GF-D8 (cell line): ENCODE measurements around the gene PLXNA4.
A peak's percentile ranks its signal among the peaks of the same experiment; 100 is the strongest.

Source experiments
- DNase-seq: peaks from one replicate; lab custom pipeline; 2025; lab: John Stamatoyannopoulos, UW

PLXNA4 gene

GRCh38 chr7:132436121-132436520, 140.1 kb downstream of the PLXNA4 start:
- no peak for DNase-seq

- DNase-seq: no peak
Measured at GRCh38 chr7:132435016-132435990, 141.0 kb downstream of the PLXNA4 start.

GRCh38 chr7:132434041-132434440, 142.2 kb downstream of the PLXNA4 start:
- no peak for DNase-seq

- DNase-seq: peak; percentile 82
Measured at GRCh38 chr7:132433301-132433700, 143.0 kb downstream of the PLXNA4 start.

DNA sequence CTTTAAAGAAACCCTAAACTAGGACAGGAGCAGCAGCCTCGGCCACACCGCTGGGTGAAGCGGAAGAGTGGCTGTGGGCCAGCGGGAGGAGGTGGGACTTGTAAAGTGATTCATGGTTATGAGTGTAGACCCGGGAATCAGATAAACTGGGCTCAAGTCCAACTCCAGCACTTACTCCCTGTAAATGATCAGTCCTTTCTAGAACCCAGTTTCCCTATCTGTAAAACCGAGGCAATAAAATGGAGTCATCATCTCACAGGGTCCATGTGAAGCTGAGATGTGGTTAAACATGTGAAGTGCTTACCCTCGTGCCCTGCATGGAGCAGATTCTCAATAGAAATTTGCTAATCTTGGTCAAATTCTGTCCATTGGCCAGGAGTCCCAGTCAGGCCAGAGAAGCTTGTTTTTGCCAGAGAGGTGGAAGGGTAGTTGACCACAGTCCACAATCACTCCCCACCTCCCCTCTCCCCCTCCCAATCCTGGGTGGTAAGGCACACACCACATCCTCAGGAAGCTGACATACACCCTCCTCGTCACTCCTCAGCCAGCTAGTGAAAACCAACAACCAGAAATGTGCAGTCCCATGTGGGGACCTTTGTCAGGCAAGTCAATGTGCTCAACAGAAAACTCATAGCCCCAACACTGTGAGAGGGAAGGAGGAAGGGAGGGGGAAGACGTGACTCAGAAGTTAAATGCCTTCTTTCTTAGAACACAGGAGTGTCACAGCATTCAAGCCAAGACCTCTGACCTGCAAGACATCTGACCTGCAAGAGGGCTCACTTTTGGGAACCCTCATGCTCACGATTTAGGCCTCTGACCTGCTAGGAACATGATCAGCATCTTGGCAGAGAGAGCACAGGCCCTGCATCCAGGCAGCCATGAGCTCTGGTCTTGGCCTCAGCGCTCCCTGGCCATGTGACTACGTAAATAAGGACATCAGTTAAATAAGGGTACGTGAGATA, 145.1 kb downstream of the PLXNA4 start:
- DNase-seq: peak; percentile 69

DNA sequence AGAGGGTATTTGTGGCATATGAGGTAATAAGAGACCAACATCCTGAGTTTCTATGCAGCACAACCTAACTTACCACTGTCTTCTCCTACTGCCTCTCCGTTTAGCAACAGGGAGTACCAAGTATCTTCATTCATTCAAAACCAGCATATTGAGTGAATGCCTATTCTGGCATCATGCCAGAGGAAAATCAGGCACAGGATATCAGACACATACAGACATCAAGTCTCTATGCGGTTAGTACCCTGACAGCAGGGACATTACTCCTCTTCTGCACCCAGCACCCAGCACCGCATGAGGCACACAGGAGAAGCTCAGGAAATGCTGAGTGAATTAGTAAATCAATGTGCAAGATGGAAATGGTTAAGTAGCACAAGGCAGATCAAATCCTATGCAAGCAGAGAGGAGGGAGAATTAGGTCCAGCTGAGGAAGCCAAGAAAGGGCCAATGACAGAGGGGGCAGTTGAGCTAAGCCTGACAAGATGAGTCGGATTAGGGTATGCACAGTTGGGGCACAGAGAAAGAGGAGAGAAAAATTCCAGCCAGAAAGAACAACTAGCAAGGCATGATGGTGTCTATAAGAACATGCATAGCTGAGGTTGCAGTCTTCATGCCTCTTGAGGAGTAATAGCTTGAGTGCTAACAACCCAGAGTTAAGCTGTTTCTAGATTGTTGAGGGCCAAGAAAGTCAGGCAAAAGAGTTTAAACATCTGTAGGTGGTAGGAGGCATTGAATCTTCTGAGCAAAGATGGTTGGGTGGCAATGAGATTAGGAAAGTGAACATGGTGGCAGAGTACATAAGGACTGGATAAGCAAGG, 146.0 kb downstream of the PLXNA4 start:
- DNase-seq: no peak

GRCh38 chr7:132429181-132429580, 147.1 kb downstream of the PLXNA4 start:
- no peak for DNase-seq

- no peak for DNase-seq
Measured at GRCh38 chr7:132428247-132428919, 147.9 kb downstream of the PLXNA4 start.

DNA sequence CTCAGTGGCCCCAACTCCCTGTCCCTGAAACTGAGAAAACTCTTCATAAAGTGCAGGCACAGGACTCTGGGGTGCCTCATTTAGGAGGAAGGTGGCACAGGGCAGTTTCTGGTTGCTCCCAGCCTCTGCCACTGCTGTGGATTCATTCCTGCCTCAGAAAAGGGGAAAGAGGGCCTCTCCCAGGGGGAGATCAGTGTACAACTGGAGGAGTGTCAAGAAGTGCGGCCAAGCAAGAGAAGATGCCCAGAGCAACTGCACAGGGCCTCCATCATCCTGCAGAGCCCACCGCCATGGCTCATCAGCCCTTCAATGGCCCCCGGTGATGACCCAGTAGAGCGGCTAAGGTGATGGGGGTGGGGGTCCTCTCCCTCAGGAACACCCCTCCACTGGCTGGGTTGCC, 150.3 kb downstream of the PLXNA4 start:
- DNase-seq: no peak

DNA sequence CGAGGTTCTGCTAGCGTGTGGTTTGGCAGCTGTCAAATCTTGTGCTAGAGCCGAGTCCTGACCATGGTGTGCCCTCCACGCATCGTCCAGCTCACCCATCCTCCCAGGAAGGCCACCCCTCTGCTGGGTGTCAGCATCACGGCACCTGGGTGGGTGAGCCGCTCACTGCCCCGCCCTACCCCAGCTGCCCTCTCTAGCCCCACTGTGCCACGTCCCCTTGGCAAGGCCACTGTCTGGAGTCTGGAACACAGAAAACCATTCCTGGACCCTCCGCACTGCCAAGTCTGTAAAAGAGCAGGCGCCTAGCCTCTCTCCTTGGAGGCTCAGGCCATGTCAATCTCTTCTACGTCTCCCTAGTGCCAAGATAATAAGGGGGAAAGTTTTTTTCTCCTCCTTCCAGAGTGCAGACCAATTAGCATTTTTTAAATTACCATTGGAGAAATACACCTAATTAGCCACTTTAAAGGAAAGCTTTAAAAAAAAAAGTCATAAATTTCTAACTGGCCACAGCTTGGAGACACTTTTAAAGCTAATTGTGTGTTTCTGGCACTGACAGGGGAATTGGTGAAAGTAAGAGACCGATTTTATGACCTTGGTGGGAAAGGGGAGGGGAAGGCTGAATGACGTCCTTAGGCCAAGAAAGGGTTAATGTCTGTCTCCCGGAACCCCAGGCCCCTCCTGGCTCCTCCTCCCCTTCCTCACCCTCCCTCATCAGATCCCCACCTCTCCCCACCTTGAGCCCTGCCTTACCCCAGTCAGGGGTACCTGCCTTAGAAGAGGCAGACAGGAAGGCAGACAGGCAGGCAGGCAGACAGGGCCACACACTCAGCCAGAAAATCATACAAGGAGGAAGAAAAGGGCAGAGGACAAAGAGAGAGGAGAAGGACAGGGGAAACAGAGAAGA, 151.2 kb downstream of the PLXNA4 start:
- DNase-seq: no peak

DNA sequence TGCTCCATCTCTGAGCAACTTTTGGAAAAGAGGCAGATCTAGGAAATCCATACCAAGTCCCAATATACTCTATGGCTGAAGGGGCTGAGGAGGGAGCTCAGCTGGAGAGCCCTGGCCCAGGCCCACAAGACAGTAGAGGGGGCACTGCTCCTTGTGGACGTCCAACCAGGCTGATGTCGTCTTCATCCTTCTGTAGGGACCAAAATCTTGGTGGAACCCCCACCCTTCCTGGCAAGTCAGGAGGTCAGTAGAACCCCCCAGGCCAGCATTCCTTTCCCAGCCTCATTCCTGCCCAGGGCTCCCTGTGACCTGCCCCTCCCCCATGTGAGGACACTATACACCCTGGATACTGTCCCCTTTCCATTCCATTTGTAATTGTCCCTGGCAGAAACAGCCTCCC, 152.0 kb downstream of the PLXNA4 start:
- no peak for DNase-seq

GRCh38 chr7:132423594-132424200, 152.6 kb downstream of the PLXNA4 start:
- DNase-seq: no peak

DNA sequence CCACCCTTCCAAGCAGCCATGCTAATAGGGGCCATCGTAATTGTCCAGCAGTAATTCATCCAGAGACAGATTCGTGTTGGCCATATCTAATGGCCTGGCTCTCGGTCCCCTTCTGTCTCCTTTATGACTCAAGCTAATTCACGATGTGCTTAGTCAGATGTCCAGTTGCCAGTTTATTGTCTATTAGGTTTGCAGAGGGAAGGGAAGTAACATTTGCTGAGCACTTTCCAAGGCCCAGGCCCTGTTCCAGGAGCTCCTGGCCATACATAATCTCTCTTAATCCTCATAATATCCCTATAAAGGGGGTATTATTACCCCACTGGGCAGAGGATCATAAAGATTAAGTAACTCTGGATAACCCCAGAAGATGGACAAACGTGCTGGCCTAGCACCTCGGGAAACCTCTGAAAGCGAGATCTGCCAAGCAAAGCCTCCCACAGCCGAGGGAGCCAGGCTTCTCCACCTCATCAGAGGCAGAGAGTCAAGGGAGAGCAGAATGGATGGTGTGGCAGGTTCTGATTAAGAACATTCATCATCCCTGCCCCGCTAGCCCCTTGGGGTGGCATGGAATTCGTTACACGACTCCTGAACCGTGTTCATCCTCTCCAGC, 153.7 kb downstream of the PLXNA4 start:
- no peak for DNase-seq

- no peak for DNase-seq
Measured at GRCh38 chr7:132420527-132420926, 155.7 kb downstream of the PLXNA4 start.

DNA sequence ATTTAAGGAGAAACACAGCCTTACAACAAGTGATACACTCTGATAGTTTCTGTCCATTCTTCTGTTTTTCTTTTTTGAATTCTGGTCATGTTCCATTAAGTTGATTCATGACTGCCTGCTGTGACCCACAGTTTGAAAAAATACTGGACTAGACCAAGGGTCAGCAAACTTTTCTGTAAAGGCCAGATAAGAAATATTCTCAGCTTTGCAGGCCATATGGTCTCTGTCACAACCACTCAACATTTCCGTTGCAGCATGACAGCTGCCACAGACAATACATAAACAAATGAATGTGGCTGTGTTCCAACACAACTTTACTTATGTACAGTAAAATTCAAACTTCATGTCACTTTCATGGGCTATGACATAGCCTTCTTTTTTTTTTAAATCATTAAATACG, 156.7 kb downstream of the PLXNA4 start:
- no peak for DNase-seq

- no peak for DNase-seq
Measured at GRCh38 chr7:132418840-132419239, 157.4 kb downstream of the PLXNA4 start.

DNA sequence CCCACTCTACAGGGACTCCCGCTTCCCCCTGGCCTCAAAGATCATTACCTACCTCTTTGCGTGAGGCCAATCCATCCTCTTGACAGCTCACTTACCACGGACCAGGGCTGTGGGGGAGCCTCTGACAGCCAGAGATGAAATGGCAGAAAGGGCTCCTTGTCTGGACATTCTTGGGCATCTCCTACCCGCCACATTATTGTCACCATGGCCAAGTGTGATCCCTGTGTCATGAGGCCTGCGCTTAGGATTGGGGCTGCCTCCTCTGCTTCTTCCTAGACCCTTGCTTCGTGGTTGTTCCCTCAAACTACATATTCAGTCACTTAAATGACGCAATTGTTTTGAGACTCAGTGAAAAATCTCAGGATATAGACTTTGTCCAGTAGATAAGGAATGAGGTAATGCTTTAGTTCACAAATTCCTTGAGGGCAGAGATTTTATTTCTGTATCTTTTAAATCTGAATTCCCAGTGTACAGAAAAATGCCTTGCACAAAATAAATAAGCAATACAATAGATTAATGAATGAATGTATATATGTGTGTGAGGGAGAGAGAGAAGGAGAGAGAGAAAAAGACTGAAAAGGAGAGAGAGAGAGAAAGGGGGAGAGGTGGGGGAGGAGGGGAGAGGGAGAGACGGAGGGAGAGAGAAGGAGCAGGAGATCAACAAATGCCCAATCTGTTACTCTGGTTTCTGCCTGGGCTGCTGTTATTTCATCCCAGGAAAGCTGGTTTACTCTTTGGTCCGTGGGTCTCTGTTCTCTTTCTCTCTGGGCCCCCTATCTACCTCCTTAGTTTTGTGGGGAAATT, 159.0 kb downstream of the PLXNA4 start:
- no peak for DNase-seq

DNA sequence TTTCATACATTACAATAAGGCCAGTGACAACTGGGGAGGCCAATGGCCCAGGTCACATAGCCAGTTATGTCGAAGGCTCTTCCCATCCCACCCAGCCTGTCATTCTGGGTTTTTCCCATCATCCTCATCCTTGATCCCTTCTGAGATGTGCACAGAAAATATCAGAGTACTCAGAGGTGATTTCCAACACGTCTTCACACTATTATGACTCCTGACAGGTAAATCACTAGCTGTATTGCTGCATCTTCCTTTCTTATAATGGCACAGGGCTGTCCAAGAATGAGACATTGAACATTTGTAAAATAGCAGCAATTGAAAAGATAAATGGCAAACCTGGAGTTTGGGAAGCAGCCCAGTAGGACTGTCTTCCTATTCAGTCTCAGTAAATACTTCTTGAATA, 159.9 kb downstream of the PLXNA4 start:
- no peak for DNase-seq
